HPDE6-E6E7 (cell line): Measurements from ENCODE around the gene HCRTR1.

ENCODE experiments used
- DNase-seq: peaks from one replicate; pipeline ENCODE4 v3.0.0; 2011; ENCODE audit warnings: missing footprints; ENCODE audit errors: extremely low spot score

Gene HCRTR1

DNA sequence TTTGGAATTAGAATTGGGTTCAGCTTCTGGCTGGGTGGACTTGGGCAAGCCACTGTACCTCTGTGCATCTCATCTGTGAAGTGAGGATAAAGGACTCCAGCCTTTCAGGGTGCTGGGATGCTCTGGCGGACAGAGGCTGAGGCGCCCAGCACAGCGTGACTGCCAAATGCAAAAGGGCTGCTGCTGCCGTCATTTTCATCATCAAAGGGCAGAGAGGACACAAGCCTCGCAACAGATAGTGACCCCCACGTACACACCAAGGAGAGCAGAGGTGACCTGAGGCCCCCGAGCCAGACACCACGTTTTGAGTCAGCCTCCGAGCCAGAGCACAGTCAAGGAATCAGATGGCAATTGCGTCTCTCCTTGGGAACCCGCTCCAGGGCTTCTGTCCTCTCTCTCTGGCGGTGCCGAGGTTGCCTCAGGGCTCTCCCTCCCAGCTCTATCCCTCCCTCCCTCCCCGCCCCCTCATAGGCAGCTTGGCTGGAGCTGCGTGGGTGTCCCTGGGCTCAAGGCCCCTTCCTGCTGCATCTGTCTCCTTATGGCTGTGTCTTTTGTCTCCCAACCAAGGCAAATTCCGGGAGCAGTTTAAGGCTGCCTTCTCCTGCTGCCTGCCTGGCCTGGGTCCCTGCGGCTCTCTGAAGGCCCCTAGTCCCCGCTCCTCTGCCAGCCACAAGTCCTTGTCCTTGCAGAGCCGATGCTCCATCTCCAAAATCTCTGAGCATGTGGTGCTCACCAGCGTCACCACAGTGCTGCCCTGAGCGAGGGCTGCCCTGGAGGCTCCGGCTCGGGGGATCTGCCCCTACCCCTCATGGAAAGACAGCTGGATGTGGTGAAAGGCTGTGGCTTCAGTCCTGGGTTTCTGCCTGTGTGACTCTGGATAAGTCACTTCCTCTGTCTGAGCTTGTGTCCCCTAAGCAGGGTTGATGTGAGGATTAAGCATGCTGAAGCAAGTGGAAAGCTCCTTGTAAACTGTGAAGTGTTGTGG is 9.0 kb downstream of the HCRTR1 start:
- DNase-seq = no peak

DNA sequence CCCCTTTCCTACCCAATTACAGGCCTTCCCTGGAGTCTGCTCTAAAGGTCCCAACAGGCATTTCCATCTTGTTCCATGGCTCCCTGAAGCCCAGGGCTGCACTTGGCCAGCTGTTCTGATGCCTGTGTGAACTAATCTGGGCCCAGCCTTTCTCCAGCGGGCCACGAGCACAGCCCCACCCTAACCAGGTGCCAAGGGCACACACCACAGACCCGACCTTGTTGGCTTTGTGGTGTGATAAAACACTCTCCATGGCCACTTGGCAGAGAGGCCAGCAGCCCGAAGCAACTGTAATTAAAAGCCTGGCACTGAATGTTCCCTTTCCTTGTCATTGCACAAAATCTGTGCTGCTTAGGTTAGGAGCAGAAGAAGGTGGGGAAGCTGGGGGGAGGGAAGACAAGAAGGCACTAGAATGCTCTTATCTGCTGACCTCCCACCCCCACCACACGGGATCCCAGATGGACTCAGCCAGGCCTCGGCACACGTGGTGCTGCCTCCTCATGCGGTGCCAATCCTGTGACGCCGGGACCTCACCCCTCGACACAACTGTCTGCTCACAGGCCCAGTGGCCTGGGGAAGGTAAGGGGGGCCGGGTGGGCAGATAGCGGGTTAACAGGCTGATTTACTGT is 9.9 kb downstream of the HCRTR1 start:
- no peak for DNase-seq

DNA sequence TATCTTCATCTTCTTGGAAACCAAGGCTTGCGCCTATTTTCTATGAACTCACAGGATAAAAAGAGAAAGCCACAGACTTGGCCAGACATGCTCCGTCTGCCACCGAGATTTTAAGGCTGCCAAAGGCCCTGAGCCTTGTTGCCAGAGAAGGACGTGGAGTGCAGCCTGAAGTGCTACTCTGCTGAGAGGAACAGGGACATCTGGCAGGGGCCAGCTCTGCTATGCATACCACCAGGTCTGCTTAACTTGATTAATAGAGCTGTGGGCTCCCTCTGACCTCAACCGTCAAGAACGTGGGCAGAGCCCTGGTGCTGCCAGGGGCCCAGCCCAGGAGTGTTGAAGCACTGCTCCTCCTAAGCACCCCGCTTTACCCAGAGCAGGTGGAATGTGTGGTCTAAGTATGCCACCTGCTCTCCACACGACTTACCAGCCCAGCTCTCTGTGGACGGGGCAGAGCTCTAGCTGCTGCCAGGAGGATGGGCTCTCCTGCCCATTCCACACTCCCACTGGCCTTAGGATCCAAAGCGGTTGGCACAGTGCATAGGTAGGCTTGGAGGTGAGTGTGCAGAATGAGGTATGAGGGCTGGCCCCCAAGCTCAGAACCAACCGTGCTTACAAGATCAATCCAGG is 10.6 kb downstream of the HCRTR1 start:
- DNase-seq = no peak

DNA sequence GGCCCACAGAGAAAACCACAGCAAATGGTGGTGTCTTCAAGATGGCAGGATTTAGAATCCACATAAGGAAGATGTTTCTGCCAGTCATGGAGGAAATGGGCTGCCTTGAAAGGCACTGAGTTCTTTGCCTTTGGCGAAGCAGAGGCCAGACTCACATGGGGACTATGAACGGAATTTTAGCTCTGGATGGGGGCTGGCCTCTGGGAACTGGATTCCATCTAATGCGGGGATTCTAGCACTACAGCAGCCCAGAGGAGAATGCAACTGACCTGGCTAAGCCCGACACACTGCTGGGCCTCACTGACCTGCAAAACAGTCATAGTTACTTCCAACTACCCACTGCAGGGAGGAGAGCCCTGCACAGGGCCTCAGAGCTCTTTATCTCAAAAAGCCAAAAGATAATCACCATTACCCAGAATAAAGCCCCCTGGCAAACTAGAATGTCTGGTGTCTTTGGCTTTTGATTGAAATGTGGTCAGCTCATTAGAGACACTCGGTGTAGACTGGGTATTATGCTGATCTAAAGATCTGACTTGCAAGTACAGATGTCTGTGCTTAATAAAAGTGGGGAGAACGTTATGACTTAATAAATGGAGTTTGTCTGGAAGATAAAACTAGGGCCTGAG is 11.6 kb downstream of the HCRTR1 start:
- no peak for DNase-seq

DNA sequence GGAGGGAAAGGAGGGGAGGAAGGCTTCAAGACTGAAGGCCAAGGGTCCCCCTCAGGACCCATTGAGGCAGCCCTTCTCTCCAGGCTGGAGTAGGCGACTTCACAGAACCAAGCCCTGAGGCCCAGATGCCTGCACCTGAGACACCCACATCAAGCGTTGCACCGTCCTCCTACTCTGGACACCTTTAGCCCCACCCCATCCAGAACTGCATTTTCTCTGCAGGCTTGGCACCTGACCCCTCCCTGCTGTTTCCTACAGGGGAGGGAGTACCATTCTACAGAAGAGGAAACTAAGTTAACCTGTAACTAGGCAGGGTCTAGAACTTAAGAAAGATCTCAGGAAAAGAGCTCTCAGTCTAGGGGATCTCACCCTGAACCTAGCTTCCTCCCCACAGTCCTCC is 15.2 kb downstream of the HCRTR1 start:
- no peak for DNase-seq

DNA sequence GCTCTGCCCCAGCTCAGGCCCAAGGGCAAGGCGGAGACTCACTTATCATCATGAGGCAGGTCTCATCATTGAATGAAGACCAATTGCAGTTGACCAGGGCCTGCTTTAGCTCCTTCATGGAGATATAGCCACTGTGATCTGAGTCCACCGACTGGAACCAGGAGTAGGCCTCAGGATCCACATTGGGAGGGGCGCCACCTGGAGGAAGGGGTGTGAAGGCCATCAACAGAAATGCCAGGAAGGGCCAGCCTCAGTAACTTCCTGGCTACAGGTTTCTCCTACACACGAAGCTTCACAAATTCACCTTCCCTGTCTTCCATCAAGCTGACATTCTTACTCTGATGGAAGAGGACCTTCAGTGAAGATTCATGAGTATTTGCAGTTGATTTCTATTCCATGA is 15.6 kb downstream of the HCRTR1 start:
- no peak for DNase-seq

DNA sequence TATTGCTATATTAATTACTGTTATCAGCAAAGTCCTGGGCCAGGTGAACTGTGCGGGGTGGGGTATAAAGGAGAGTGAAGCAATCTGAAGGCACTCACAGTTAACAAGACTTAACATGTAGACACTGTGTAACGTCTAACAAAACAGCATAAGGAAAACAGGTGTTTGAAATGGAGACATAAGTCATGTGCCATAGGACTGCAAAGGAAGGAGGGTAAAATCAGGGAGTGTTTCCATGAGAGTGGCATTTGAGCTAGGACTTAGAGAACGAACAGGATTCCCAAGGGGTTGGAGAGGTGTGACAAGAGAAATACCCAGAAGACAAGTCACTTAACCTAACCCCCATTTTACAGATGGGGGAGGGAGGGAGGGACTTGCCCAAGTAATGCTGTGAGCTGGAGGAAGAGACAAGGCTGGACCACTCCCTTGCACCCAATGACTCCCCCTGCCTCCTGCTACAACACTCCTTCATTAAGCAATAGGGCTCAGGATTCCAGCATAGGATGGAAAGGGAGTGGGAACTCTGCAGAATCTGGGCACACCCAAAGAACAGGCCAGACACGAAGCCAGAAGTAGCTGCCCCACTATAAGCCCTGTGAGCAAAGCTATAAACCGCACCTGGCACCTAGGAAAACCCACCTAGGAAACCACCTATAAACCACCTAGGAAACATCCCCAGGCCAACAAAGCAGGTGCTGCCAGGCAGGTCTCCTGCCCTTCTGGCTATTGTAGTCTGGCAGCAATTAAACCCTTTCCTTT is 20.6 kb downstream of the HCRTR1 start:
- DNase-seq = peak; percentile 86

DNA sequence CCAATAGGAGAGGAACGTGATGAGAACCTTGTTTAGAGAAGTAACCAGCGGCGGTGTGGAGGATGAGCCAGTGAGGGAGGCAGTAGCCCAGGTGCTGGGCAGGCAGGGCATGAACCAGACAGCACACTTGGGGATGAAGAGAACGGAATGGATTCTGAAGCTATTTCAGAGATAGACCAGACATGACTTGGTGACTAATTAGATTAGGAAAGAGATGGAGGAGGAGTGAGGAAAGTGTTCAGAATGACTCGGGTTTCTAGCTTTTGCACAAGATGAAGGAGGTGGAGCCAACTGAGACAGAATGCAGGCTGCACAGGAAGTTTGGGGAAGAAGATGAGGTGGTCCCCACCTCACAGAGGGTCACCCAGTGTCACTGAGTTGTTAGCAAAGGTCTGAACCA is 22.1 kb downstream of the HCRTR1 start:
- DNase-seq = peak; percentile 64

DNA sequence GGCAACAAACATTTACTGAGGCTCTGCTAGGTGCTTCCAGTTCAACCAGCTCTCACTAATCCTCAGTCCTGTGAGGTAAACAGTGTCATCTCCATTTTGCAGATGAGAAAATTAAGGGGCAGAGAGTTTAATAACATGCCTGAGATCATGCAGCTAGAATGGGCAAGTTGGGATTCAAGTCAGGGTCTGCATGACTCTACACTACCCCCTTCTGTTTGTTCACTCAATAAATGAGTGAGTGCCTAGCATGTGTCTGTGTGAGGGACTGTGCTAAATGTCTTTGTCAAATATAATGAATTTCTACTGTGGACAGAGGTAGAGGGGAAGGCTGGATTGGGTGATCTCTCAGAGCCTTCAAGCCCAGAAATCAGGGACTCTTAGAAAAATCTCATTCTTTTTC is 22.7 kb downstream of the HCRTR1 start:
- no peak for DNase-seq

DNA sequence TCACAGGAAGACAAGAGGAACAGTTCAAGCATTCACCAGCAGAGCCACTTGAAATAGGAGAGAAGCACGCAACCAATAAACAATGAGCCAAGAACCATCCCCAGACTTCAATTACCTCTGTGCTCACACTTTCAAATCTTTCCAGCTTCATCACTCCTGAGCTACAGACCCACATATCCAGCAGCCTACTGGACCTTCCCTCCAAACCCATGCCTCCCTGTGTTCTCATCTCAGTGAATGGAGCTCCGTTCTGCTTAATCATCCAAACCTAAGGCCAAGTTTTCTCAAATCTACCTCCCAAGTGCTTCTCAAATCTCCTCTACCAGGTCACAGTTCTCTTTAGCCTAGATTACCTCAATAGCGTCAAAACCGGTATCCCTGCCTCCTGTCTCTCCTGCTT is 23.5 kb downstream of the HCRTR1 start:
- no peak for DNase-seq

DNA sequence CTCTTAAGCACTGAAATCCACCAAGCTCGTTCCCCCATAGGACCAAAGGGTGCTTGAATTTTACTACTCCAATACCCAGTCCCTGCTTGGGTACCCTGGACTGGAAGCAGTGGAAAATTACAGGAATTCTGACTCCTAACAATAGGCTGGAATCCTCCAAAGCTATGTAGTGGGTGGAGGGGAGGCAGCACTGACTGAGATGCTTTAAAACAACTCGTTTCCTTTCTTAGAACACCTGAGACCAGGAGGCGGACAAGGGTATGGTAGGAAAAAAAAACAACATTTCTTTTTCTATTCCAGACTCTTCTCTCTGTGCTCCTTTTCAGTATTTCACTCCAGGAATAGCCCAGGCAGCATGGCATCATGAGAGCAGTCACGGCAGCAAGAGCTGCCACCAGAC is 24.9 kb downstream of the HCRTR1 start:
- DNase-seq = no peak

DNA sequence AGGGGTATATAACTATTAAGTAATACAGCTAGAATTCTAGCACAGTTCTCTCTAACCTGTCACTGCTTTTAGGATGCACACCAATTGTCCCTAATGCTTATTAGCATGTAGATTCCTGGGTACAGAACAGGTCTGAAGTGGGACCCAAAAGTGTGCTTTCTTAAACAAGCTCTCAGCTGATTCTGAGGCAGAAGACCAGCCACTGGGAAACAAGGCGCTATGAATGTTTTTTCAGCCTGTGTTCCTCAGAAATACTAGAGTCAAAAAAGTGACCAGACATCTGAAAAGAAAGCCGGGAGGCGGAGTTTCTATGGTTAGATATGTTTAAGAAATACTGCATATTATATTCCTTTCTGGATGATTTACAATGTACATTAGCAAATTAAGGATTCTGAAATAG is 25.4 kb downstream of the HCRTR1 start:
- no peak for DNase-seq

DNA sequence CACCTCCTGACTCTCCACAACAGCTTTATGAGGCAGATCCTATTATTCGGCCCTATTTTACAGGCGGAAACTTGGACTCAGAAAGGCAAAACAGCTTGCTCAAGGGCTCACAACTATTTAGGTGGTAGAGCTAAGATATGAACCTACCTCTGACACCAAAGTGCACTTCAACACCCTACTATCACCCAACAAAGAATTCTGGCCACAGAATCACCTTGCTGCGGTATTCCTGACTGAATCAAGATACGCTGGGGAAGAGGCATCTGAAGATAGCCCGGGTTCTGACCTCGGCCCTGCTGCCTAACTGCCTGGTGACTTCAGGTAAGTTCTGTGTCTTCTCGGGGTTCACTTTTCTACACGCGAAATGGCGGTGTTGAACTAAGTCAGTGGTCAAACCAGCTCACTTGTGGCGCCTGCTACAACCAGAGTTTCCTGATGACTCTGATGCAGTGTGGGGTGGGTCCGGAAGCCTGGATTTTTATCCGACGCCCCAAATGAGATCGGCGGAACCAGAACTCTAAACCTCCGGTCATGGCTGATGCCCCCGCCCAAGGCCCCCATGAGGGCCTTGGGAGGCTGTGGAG is 26.6 kb downstream of the HCRTR1 start:
- DNase-seq = no peak

DNA sequence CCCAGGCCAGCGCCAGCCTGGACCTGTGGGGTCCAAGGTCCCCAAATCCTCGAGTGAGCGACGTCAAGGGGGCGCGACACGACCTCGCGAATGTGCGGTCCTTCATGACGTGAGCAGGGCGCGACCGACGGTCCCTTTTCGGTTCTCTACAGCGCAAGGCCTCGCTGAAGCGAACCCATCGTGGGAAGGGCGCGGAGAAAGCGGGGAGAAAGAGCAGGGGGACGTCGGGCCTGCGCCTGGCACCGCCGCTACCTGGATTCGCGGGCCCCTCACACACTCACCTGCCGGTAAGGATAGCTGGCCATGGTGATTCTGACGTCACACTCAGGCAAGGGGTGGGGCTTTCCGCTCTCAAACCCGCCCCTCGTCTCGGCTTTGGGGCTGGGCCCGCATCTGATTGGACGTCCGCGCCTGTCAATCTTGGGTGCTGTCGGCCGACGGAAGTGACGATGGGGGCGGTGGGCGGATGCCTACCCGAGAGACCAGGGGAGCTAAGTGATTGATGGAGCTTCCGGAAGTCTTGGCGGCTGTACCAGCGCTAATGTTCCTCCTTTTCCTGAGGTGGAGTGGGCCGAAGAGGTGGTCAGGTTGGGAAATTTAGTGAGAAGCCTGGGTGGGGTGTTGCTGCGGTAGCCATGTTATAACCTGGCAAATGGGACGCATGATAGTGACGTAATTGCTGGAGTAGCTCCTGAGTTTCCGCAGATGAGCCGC is 27.2 kb downstream of the HCRTR1 start, which contains the start of gene PEF1:
Gene PEF1, minus strand, starts transcription at position 317 of the 714 bp plus-strand sequence. Its CDS starts 12 bp downstream, at position 305.
- DNase-seq = peak; percentile 97

DNA sequence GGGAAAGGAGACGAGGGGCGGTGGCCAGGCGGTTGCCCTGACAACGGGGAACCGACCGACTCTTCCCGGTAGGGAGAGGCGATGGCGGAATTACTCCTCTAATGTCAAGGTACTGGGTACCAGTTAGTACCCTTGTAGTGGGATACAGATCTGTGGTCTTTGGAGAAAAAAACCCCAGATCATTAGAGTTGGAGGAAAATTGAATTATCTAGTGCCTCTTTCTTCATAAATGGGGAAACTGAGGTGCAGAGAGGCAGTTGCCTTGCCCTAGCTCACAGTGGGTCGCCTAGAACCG is 27.7 kb downstream of the HCRTR1 start:
- DNase-seq = no peak

DNA sequence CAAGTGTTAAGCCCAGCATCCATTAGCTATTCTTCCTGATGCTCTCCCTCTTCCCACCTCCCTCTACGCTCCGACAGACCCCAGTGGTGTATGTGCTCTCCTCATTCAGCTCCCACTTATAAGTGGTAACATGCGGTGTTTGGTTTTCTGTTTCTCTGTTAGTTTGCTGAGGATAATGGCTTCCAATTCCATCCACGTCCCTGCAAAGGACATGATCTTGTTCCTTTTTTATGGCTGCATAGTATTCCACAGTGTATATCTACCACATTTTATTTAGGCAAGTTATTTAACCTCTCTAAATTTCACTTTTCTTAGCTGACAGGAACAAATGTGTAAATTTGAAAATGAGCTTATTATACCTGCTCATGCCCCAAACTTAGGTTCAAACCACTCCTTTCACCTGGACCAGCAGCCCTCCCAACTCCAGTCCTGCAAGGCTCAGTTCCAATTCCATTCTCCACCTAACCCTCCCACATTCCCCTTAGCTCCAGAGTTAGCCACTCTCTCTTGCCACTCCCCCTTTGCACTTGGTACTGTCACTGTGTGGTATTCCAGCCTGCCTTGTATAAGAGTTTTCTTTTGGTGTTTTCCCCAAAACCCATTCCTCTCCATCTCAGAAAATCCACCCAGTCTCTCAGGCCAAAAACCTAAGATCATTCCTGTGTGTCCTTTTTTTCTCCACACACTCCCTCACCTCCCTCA is 28.9 kb downstream of the HCRTR1 start:
- no peak for DNase-seq

DNA sequence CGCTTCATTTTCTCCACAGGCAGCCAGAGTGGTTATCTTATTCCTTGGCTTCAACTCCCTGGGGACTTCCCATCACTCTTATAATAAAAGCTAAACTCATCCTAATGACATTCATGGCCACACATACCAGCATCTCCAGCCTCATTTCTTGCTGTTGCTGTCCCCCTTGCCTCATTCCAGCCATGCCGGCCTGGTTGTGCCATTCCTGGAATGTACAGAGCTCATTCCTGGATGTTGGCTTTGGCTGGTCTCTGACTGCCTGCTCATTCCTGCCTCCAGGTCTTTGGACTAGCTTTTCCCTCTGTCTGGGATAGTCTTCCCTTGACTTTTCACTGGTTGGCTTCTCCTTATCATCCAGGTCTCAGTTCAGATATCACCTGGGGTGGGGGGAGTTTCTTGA is 29.6 kb downstream of the HCRTR1 start:
- DNase-seq = no peak

DNA sequence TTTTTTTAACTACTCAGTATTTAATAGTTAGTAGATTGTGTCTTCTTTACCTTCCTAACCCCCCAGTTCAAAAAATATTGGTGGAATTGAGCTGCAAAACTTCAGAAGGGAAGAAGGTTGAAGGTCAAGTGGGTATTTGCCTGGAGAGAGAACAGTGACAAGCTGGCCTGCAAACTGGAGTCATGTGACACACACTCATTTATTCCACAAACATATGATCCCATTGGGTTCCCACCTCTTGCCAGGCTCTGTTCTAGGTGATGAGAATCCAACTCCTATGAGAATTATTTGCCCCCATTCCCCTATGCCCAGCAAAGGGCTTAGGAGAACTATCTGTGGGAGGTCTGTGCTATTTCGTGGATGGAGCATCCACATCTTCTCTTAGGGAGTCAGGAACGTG is 30.7 kb downstream of the HCRTR1 start:
- no peak for DNase-seq

DNA sequence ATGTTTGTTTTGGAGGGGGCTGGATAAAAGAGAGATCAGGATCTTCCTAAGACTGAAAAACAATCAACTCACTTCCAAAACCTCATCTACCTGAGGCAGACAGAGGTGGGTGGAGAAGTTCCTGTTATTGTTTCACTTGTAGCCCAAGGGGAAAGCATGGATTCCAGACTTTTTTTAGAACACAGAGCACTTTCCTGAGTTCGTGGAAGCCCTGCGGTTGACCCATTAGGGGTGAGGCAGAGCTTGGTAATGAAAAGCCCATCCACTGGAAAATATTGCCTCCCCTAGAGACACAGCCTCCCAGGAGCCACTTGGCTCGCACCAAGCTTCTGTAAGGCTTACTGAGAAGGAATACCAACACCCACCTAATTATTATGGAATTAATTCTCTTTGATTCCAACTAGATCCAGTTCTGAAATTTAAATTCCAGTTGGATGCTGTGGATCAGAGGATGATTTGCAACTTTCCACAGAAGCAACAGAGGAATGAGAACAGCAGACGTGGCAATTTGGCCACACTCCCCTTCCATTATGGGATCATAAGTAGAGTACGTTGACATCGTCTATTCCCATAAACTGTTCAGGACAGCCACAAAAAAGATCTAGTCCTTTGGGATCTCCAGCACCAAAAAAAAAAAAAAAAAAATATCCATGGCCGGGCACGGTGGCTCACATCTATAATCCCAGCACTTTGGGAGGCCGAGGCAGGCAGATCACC is 31.3 kb downstream of the HCRTR1 start:
- no peak for DNase-seq
